HEK293 (cell line): ENCODE measurements around the gene MTCL1.

Source experiments
- KLF16 ChIP-seq: fragments of 450-650 bp; formaldehyde crosslinking; IDR thresholded peaks from 2 replicates; pipeline ENCODE4 v1.5.1; 2017; ENCODE audit warnings: missing biosample characterization, missing genetic modification characterization
- ZBTB21 ChIP-seq: fragments of 450-650 bp; formaldehyde crosslinking; IDR thresholded peaks from 2 replicates; pipeline ENCODE4 v1.5.1; 2017; ENCODE audit warnings: missing biosample characterization, missing genetic modification characterization
- ZNF555 ChIP-seq: fragments of 450-650 bp; formaldehyde crosslinking; conservative IDR thresholded peaks from 2 replicates; pipeline ENCODE4 v1.5.1; 2017; ENCODE audit warnings: missing biosample characterization, mild to moderate bottlenecking, missing genetic modification characterization, inconsistent platforms
- TF ChIP-seq, protein P1 (sequence below): fragments of 450-650 bp; formaldehyde crosslinking; IDR thresholded peaks from 2 replicates; pipeline ENCODE4 v1.5.1; 2016; ENCODE audit warnings: missing biosample characterization, missing genetic modification characterization
- TF ChIP-seq, protein P2 (sequence below): fragments of 450-650 bp; formaldehyde crosslinking; conservative IDR thresholded peaks from 2 replicates; pipeline ENCODE4 v1.5.1; 2016; ENCODE audit warnings: low read depth, missing biosample characterization, missing genetic modification characterization

GRCh38 chr18:8769509-8770095 is 64.2 kb downstream of the MTCL1 start:
- TF ChIP-seq, protein P1, sequence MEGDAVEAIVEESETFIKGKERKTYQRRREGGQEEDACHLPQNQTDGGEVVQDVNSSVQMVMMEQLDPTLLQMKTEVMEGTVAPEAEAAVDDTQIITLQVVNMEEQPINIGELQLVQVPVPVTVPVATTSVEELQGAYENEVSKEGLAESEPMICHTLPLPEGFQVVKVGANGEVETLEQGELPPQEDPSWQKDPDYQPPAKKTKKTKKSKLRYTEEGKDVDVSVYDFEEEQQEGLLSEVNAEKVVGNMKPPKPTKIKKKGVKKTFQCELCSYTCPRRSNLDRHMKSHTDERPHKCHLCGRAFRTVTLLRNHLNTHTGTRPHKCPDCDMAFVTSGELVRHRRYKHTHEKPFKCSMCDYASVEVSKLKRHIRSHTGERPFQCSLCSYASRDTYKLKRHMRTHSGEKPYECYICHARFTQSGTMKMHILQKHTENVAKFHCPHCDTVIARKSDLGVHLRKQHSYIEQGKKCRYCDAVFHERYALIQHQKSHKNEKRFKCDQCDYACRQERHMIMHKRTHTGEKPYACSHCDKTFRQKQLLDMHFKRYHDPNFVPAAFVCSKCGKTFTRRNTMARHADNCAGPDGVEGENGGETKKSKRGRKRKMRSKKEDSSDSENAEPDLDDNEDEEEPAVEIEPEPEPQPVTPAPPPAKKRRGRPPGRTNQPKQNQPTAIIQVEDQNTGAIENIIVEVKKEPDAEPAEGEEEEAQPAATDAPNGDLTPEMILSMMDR (tag by site-specific recombination) = no peak
- no peak for TF ChIP-seq ZNF555 (tag by site-specific recombination)
- TF ChIP-seq ZBTB21 = no peak
- no peak for TF ChIP-seq KLF16 (tag by site-specific recombination)
- TF ChIP-seq, protein P2, sequence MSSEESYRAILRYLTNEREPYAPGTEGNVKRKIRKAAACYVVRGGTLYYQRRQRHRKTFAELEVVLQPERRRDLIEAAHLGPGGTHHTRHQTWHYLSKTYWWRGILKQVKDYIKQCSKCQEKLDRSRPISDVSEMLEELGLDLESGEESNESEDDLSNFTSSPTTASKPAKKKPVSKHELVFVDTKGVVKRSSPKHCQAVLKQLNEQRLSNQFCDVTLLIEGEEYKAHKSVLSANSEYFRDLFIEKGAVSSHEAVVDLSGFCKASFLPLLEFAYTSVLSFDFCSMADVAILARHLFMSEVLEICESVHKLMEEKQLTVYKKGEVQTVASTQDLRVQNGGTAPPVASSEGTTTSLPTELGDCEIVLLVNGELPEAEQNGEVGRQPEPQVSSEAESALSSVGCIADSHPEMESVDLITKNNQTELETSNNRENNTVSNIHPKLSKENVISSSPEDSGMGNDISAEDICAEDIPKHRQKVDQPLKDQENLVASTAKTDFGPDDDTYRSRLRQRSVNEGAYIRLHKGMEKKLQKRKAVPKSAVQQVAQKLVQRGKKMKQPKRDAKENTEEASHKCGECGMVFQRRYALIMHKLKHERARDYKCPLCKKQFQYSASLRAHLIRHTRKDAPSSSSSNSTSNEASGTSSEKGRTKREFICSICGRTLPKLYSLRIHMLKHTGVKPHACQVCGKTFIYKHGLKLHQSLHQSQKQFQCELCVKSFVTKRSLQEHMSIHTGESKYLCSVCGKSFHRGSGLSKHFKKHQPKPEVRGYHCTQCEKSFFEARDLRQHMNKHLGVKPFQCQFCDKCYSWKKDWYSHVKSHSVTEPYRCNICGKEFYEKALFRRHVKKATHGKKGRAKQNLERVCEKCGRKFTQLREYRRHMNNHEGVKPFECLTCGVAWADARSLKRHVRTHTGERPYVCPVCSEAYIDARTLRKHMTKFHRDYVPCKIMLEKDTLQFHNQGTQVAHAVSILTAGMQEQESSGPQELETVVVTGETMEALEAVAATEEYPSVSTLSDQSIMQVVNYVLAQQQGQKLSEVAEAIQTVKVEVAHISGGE (tag by site-specific recombination) = no peak
